ENCODE results near the gene TAPT1. TPM values are rescaled to one million over a fixed set of nuclear protein-coding genes. Genes with fewer than 3 reads are reported as not detected.
"Not testable (repeated sequence)": the region's sequence is repeated elsewhere in the genome, so short reads cannot be mapped to it uniquely, and the experiment has no call there.

The TAPT1 gene
- total RNA-seq, 6 donors from 2014 or later: 22.3 to 79.0 (median 48.1) TPM

GRCh38 chr4:16199093-16199492, 27.2 kb downstream of the TAPT1 start:
- Histone ChIP-seq H3K27me3 (no peaks in the 10 kb centered on the region), H3K27ac (no peak overlapping the region), H3K36me3 (peaks cover 0 to 10% (median 0%) of the 10 kb centered on the region in 4 donors), H3K9me3 (no peaks in the 10 kb centered on the region), H3K4me3 (no peak overlapping the region), H3K4me1 (peaks cover 23 to 39% (median 30%) of the 10 kb centered on the region in 4 donors)
- TF ChIP-seq POLR2A (IDR thresholded peaks at IDR 0.05): no peak
- TF ChIP-seq, protein P1, sequence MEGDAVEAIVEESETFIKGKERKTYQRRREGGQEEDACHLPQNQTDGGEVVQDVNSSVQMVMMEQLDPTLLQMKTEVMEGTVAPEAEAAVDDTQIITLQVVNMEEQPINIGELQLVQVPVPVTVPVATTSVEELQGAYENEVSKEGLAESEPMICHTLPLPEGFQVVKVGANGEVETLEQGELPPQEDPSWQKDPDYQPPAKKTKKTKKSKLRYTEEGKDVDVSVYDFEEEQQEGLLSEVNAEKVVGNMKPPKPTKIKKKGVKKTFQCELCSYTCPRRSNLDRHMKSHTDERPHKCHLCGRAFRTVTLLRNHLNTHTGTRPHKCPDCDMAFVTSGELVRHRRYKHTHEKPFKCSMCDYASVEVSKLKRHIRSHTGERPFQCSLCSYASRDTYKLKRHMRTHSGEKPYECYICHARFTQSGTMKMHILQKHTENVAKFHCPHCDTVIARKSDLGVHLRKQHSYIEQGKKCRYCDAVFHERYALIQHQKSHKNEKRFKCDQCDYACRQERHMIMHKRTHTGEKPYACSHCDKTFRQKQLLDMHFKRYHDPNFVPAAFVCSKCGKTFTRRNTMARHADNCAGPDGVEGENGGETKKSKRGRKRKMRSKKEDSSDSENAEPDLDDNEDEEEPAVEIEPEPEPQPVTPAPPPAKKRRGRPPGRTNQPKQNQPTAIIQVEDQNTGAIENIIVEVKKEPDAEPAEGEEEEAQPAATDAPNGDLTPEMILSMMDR (IDR thresholded peaks at IDR 0.05): peak in 1 of 6 experiments; percentile 16
- ATAC-seq (ENCODE audit: low FRiP score in 2 of 2): no peak
- no peak for DNase-seq
- WGBS, 2 donors: 89 to 91% methylated on average over 1 of the region's 1 CpG

DNA sequence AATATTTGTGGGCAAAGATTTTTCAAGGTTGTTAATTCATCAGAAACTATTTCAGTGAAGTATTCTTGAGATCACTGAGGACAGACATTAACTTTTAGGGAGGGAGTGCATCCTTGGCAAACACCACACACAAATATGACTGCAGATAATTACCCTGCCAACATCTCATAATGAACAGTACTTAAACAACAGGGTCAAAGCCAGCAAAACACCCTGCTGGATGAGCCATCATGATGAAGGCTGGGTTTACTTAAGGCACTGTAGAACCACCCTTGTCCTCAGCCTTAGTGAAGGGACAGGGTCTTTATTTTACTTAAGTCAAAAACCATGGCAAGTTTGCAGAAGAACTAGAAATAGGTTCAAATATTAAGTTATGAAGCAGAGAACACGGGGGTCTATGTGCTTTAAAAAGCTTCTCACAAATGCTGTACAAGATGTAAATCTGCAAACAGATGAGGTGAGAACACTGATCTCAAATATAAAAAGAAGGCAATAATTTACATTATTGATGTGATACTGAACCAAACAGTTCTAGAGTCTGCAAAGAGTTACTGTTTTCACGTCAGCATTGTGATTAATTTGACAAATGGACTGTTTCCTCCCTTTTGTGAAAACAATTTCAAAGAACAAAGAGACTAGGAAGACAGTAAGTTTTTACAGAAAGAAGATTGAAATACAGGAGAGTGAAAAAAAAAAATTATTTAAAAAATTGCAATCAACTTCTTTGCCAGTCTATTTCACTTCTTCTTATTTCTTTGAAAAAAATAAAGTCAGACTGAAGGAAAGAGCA, 28.2 kb downstream of the TAPT1 start:
- Histone ChIP-seq H3K9me3 (no peaks in the 10 kb centered on the region), H3K4me1 (peaks cover 24 to 43% (median 27%) of the 10 kb centered on the region in 4 donors), H3K36me3 (peaks cover 0 to 6% (median 0%) of the 10 kb centered on the region in 4 donors), H3K27me3 (no peaks in the 10 kb centered on the region), H3K27ac (no peak overlapping the region), H3K4me3 (no peak overlapping the region)
- no peak for DNase-seq
- TF ChIP-seq, protein P1 (IDR thresholded peaks at IDR 0.05): no peak
- TF ChIP-seq POLR2A (IDR thresholded peaks at IDR 0.05): no peak
- TF ChIP-seq POLR2AphosphoS5 (IDR thresholded peaks at IDR 0.05): no peak
- no peak for TF ChIP-seq EP300 (IDR thresholded peaks at IDR 0.05)
- no peak for ATAC-seq (ENCODE audit: low FRiP score in 2 of 2)
- WGBS, 2 donors: 58 to 85% methylated on average over 2 of the region's 2 CpGs

GRCh38 chr4:16196482-16197393, 29.5 kb downstream of the TAPT1 start:
- 33 to 36% methylated on average over 9 of the region's 9 CpGs for WGBS, 2 donors
- Histone ChIP-seq H3K27ac (peak overlapping the region; percentile 12 to 72 (median 52)), H3K27me3 (no peaks in the 10 kb centered on the region), H3K4me3 (peak overlapping the region in 2 of 4 donors; percentile 18 to 24), H3K4me1 (peaks cover 28 to 42% (median 29%) of the 10 kb centered on the region in 4 donors), H3K9me3 (no peaks in the 10 kb centered on the region), H3K36me3 (peaks cover 0 to 4% (median 0%) of the 10 kb centered on the region in 4 donors)
- DNase-seq (no peak), ATAC-seq (ENCODE audit: low FRiP score in 2 of 2) (peak; percentile 71 to 95)
- TF ChIP-seq, protein P1 (IDR thresholded peaks at IDR 0.05): peak; percentile 27 to 63 (median 50)
- TF ChIP-seq POLR2A (IDR thresholded peaks at IDR 0.05) (no peak), EP300 (IDR thresholded peaks at IDR 0.05) (no peak)

DNA sequence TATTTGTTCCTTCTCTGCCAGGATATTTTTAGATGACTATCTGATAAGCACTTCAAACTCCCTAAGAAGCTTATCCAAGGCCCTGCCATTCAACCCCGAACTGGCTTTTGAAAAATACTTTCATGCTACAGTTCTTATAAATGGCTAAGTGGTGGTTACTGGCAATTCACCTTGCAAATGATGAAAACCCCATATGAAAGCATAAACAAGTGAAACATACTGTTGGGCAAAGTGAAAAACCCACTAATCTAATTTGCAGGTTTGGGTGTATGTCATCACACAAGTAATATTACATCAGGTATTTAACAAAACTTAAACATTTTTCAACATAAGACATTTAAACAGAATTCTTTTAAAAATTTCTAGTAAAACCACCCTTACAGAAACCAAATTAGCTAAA, 31.1 kb downstream of the TAPT1 start:
- peaks cover 28 to 42% (median 29%) of the 10 kb centered on the region in 4 donors for H3K4me1 ChIP-seq
- peaks cover 7 to 13% (median 9%) of the 10 kb centered on the region in 4 donors for H3K36me3 ChIP-seq
- H3K27me3 ChIP-seq: no peaks in the 10 kb centered on the region
- TF ChIP-seq, protein P1 (IDR thresholded peaks at IDR 0.05): no peak
- TF ChIP-seq POLR2A (IDR thresholded peaks at IDR 0.05): no peak
- TF ChIP-seq POLR2AphosphoS5 (IDR thresholded peaks at IDR 0.05): no peak
- no peak for TF ChIP-seq EP300 (IDR thresholded peaks at IDR 0.05)
- H3K9me3 ChIP-seq: no peaks in the 10 kb centered on the region
- DNase-seq (no peak), ATAC-seq (ENCODE audit: low FRiP score in 2 of 2) (no peak)
- H3K27ac ChIP-seq: no peak overlapping the region
- WGBS, 2 donors: 65 to 82% methylated on average over 1 of the region's 1 CpG
- no peak overlapping the region for H3K4me3 ChIP-seq

DNA sequence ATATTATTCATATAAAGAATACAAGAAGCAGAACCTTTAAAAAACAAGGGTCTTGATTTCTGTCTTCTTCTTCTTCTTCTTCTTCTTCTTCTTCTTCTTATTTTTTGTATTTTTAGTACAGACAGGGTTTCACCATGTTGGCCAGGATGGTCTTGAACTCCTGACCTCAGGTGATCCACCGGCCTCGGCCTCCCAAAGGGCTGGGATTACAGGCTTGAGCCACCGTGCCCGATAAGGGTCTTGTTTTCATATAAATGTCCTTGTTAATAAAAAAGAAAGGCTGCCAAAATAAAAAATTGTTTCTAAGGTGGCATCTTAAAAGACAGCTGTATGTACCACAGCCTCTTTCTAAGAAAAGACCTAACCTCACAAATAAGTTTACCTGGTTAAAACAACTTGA, 31.5 kb downstream of the TAPT1 start:
- not testable (repeated sequence) for H3K4me3 ChIP-seq; H3K27ac ChIP-seq; H3K9me3 ChIP-seq; H3K27me3 ChIP-seq; ATAC-seq (ENCODE audit: low FRiP score in 2 of 2); DNase-seq
- peaks cover 28 to 42% (median 29%) of the 10 kb centered on the region in 4 donors for H3K4me1 ChIP-seq
- H3K36me3 ChIP-seq: peaks cover 11 to 17% (median 13%) of the 10 kb centered on the region in 4 donors
- 73 to 78% methylated on average over 4 of the region's 4 CpGs for WGBS, 2 donors

Data from upper lobe of left lung (tissue), 6 donors.